Pancreas (tissue), 10 donors: ENCODE data around the gene FFAR1. TPM values are rescaled to one million over a fixed set of nuclear protein-coding genes. Genes with fewer than 3 reads are reported as not detected.
"Not testable (repeated sequence)": the region's sequence is repeated elsewhere in the genome, so short reads cannot be mapped to it uniquely, and the experiment has no call there.

ENCODE experiments used
- ATAC-seq, 4 donors: fragments of 200-7000 bp; cut with Tn5 transposase; one replicate each; pipeline versions ENCODE4 v1.8.0 to v1.9.1; 2020; ENCODE audit warnings: mild to moderate bottlenecking in 4 of 4, moderate library complexity in 4 of 4
- DNase-seq, 6 donors: peaks; one replicate each; pipeline ENCODE4 v3.0.0-alpha.2; 2020
- FAIRE-seq: peaks from 2 replicates; lab custom pipeline; 2012; peaks lifted over from hg19 to GRCh38; lab: Jason Lieb, UNC
- H3K27ac ChIP-seq, 4 donors: fragments of 200-600 bp; sonication (generic); 1 replicate in 3 of 4; 2 replicates in 1 of 4; pipeline versions ENCODE4 v1.5.0 to v1.8.0; 2020
- H3K27me3 ChIP-seq, 4 donors: fragments of 200-600 bp; one replicate each; pipeline ENCODE4 v1.8.0; 2021
- H3K36me3 ChIP-seq, 3 donors: fragments of 200-600 bp; sonication (generic) in 1 of 3; one replicate each; pipeline versions ENCODE4 v1.5.0 to v1.8.0; 2020 to 2021
- H3K4me1 ChIP-seq, 3 donors: fragments of 200-600 bp; one replicate each; pipeline ENCODE4 v1.8.0; 2021
- H3K4me3 ChIP-seq, 4 donors: fragments of 200-600 bp; sonication (generic) in 2 of 4; one replicate each; pipeline versions ENCODE4 v1.5.0 to v1.8.0; 2020 to 2021
- H3K9me3 ChIP-seq, 4 donors: fragments of 200-600 bp; one replicate each; pipeline ENCODE4 v1.8.0; 2021
- CTCF ChIP-seq, 4 donors: fragments of 200-600 bp; sonication (generic) in 3 of 4; IDR thresholded peaks; one replicate each; pipeline versions ENCODE4 v1.5.0 to v1.8.0; 2021; ENCODE audit warnings: antibody characterized with exemption in 4 of 4
- WGBS, 2 donors: extraction: QIAGEN DNeasy Blood & Tissue Kit; methylation state at CpG; one replicate each; pipeline ENCODE4 v1.1.7; 2013; 5-methylcytosine and 5-hydroxymethylcytosine counted together
- intact Hi-C, 3 donors: fragments of 100-400 bp; cut with DNase I; formaldehyde crosslinking; loops; one replicate each; pipeline versions ENCODE4 v1.11.1 to v1.14.2; 2022
- polyA plus RNA-seq, 2 donors: library from polyadenylated mRNA; stranded (reverse); fragments of 200-250 nt; gene quantifications; one replicate each; pipeline ENCODE4 v1.2.3, GENCODE V29; 2013
- total RNA-seq, 6 donors: library from RNA; stranded (reverse); fragmentation: NEBNext Ultra II Directional in 4 of 6; extraction: Animal tissue kit (Norgen Biotek cat#: 25700) in 4 of 6; gene quantifications; one replicate each; pipeline versions ENCODE4 v1.2.1 to v1.2.4, GENCODE V29; 2021 to 2023
- donor health status: healthy with polysubstance abuse.
- donor health status: DM: no; HTN: no; CAD: no; lungs with moderate emphysema.
- donor health status: DM: no; HTN: no; CAD: no.
- donor health status: control.
- donor health status: control.
- donor health status: Bipolar disorder and iron deficiency.
- donor health status: DM: yes; HTN: yes; CAD: no.
- donor health status: DM: no; HTN: no; CAD: no.
- donor health status: DM: no; HTN: no; CAD: no.
- donor health status: DM: yes; HTN: yes; CAD: no.

FFAR1 gene
- total and polyA plus RNA-seq, 8 donors = 0.60 to 30.1 (median 2.6) TPM

DNA sequence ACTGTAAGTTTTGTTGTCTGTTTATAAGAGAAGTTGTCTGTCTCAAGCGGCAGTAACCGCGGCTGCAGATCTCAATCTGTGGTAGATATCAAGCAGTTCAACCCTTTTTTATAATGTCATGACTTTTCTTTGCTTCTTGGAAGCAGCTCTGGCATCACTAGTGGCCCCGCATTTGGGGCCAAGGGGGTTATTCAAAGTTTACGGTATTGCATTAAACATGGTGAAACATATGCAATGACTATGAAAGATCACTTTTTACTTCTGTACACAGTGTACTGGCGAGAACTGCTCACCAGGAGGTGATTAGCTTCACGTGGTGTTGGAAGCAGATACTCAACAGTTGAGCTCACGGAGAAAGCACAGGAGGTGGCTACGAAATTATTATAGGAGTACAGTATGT, 5.9 kb downstream of the FFAR1 start:
- Histone ChIP-seq H3K27me3 (no peaks in the 10 kb centered on the region), H3K4me3 (no peak overlapping the region), H3K9me3 (no peaks in the 10 kb centered on the region), H3K4me1 (peaks cover 0 to 4% (median 0%) of the 10 kb centered on the region in 3 donors), H3K36me3 (no peaks in the 10 kb centered on the region), H3K27ac (no peak overlapping the region)
- TF ChIP-seq CTCF (IDR thresholded peaks at IDR 0.05) = no peak
- no peak for ATAC-seq
- intact Hi-C loops = loop anchor here in 2 of 3 donors (2.0 to 5.0 kb wide), 3 partner anchors 114 to 144 kb away; no protein-coding TSS in a partner anchor
- no peak for FAIRE-seq
- no peak for DNase-seq
- WGBS, 2 donors = 61 to 69% methylated on average over 9 of the region's 9 CpGs

DNA sequence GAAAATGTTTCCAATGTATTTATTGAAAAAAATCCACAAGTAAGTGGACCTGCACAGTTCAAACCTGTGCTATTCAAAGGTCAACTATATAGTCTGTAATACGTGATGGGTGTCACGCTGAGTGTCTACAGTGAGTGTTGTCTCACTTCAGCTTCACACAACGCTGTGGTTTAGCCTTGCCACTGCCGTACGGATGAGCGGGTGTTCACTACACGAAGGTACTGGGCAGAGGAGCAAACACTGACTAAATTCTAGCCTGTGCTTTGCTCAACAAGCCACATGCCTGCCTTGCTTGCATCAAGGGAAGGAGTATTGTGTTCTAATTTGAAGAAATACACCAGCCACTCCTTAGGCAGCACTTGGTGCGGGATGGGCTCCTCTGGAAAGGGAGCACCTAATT, 7.2 kb downstream of the FFAR1 start:
- ATAC-seq = no peak
- no peak overlapping the region for H3K27ac ChIP-seq
- no peaks in the 10 kb centered on the region for H3K27me3 ChIP-seq
- intact Hi-C loops = loop anchor here in 1 of 3 donors (5.0 kb wide), 2 partner anchors 112 to 142 kb away; no protein-coding TSS in a partner anchor
- no peaks in the 10 kb centered on the region for H3K36me3 ChIP-seq
- WGBS, 2 donors = 81 to 88% methylated on average over 8 of the region's 8 CpGs
- H3K4me1 ChIP-seq = peaks cover 0 to 4% (median 0%) of the 10 kb centered on the region in 3 donors
- no peak for FAIRE-seq
- DNase-seq = no peak
- H3K4me3 ChIP-seq = no peak overlapping the region
- no peak for TF ChIP-seq CTCF (IDR thresholded peaks at IDR 0.05)
- no peaks in the 10 kb centered on the region for H3K9me3 ChIP-seq

DNA sequence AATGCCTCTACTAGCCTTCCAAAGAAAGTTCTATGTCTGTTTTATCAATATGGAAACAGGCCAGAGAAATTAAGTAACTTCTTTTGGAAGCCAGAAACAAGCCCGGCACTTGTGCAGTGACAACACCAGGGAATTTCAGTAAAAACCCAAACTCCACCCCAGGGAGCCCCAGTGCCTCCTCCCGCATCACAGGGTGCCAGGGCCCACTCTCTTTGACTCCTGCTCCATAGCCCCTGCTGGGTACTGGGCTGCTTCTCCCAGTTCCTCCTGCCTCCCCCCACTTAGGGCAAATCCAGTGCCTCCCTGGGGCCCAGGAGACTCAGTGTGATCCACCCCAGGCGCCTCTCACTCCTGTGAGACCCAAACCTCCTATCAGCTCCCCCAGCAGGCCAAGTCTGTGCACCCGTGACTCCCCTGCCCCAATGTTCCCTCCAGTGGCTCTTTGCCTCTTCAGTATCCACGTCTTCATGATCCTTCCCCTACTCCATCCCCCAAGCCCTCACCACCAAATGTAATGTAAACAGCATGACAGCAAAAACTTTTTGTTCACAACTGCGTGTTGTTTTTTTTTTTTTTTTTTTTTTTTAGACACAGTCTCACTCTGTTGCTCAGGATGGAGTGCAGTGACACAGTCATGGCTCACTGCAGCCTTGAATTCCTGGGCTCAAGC, 8.2 kb downstream of the FFAR1 start:
- H3K4me1 ChIP-seq = peaks cover 0 to 4% (median 0%) of the 10 kb centered on the region in 3 donors
- DNase-seq = no peak
- H3K9me3 ChIP-seq = no peaks in the 10 kb centered on the region
- TF ChIP-seq CTCF (IDR thresholded peaks at IDR 0.05) = no peak
- no peak overlapping the region for H3K4me3 ChIP-seq
- H3K27me3 ChIP-seq = no peaks in the 10 kb centered on the region
- WGBS, 2 donors = 52 to 74% methylated on average over 6 of the region's 6 CpGs
- FAIRE-seq = no peak
- no peak overlapping the region for H3K27ac ChIP-seq
- no peak for ATAC-seq
- H3K36me3 ChIP-seq = no peaks in the 10 kb centered on the region
- intact Hi-C loops = no loop called here

DNA sequence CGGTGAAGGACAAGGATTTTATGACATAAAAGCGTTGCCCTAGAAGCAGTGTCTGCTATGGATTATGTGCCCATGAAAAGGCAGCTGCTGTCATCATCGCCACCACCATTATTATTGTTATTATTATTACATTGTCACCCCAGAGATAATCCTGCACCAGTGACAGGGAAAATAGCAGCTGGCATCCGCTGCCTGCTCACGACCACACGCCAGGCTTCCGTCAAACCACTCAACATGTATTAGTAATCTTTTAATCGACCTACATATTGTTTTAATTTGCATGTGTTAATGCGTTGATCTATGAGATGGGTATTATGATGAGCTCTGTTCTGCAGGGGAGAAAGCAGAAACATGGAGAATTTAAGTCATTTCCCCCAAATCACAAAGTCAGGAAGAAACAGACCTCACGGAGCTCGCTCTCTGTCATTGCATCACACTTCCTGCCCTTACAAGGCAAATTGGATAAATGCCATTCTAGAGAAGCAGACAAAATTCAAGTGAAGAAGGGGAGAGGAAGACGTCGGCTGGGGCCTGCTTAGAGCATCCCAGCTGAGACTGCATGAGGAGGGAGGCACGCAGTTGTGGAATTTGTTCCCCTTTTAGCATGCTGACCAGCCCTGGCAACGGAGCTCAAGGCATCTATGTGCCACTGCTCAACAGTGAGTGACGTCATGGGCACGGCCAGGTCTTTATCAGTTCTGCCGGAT, 10.3 kb downstream of the FFAR1 start, which contains the start of gene FFAR3:
FFAR3 (plus strand) TSS at position 594 of the 707 bp plus-strand sequence. CDS start 431 bp downstream, outside the sequence.
- peak in 4 of 6 donors; percentile 51 to 67 (median 55) for DNase-seq
- intact Hi-C loops = no loop called here

DNA sequence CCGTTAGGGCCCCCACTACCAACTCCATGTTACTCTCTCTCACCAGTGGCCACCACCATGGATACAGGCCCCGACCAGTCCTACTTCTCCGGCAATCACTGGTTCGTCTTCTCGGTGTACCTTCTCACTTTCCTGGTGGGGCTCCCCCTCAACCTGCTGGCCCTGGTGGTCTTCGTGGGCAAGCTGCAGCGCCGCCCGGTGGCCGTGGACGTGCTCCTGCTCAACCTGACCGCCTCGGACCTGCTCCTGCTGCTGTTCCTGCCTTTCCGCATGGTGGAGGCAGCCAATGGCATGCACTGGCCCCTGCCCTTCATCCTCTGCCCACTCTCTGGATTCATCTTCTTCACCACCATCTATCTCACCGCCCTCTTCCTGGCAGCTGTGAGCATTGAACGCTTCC, 11.1 kb downstream of the FFAR1 start:
- H3K36me3 ChIP-seq, FAIRE-seq, H3K4me3 ChIP-seq, DNase-seq, H3K27me3 ChIP-seq, ATAC-seq, H3K4me1 ChIP-seq, intact Hi-C loops, H3K27ac ChIP-seq, H3K9me3 ChIP-seq: not testable (repeated sequence)
- WGBS, 2 donors = 74 to 84% methylated on average over 8 to 11 of the region's 16 CpGs

More for the DNA sequence above, 10.3 kb downstream of the FFAR1 start, which contains the start of gene FFAR3:
- Histone ChIP-seq H3K27me3 (no peaks in the 10 kb centered on the region), H3K27ac (no peak within 1 kb of the TSS), H3K9me3 (no peaks in the 10 kb centered on the region), H3K36me3 (no peaks in the 10 kb centered on the region), H3K4me3 (no peak within 1 kb of the TSS), H3K4me1 (peaks cover 0 to 4% (median 0%) of the 10 kb centered on the region in 3 donors)
- FAIRE-seq = no peak
- WGBS, 2 donors = 34 to 54% methylated on average over 18 of the region's 18 CpGs
- no peak for TF ChIP-seq CTCF (IDR thresholded peaks at IDR 0.05)
- ATAC-seq = peak; percentile 68 to 74 (median 73)

GRCh38 chr19:35359395-35359794, 11.7 kb downstream of the FFAR1 start:
- DNase-seq, H3K4me1 ChIP-seq, H3K9me3 ChIP-seq, H3K27me3 ChIP-seq, H3K4me3 ChIP-seq, FAIRE-seq, H3K36me3 ChIP-seq, ATAC-seq, intact Hi-C loops, H3K27ac ChIP-seq: not testable (repeated sequence)
- WGBS, 2 donors = 90 to 94% methylated on average over 13 to 21 of the region's 21 CpGs

GRCh38 chr19:35360081-35360480, 12.4 kb downstream of the FFAR1 start:
- H3K27me3 ChIP-seq, H3K4me1 ChIP-seq, H3K4me3 ChIP-seq, ATAC-seq, DNase-seq, FAIRE-seq, H3K27ac ChIP-seq, intact Hi-C loops, H3K9me3 ChIP-seq, H3K36me3 ChIP-seq: not testable (repeated sequence)
- 94% methylated on average over 4 of the region's 5 CpGs; no CpG with 5 or more reads in 1 of the 2 donors for WGBS, 2 donors
